HG03558 (cell line): ENCODE results near the gene SUSD2.
"Not testable (repeated sequence)": the region's sequence is repeated elsewhere in the genome, so short reads cannot be mapped to it uniquely, and the experiment has no call there.

Experiments used
- ATAC-seq: cut with Tn5 transposase; IDR thresholded peaks from one replicate; pipeline ENCODE4 v1.9.1; 2021; ENCODE audit warnings: moderate number of reproducible peaks; ENCODE audit not compliant: unreplicated experiment; ENCODE audit errors: extremely low read depth

The SUSD2 gene

DNA sequence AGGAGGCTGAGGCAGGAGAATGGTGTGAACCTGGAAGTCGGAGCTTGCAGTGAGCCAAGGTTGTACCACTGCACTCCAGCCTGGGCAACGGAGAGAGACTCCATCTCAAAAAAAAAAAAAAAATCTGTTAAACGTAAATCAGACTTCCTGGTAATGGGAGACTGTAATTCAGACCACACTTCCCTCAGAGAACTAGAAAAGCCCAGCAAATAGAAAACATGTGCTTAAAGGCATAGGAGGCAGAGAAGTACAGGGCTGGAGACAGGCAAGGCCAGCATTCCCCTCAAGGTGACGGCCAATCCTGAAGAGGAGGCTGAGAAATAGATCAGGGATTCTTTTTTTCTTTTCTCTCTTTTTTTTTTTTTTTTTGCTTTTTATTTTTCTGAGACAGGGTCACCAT, 55.4 kb downstream of the SUSD2 start:
- no peak for ATAC-seq

DNA sequence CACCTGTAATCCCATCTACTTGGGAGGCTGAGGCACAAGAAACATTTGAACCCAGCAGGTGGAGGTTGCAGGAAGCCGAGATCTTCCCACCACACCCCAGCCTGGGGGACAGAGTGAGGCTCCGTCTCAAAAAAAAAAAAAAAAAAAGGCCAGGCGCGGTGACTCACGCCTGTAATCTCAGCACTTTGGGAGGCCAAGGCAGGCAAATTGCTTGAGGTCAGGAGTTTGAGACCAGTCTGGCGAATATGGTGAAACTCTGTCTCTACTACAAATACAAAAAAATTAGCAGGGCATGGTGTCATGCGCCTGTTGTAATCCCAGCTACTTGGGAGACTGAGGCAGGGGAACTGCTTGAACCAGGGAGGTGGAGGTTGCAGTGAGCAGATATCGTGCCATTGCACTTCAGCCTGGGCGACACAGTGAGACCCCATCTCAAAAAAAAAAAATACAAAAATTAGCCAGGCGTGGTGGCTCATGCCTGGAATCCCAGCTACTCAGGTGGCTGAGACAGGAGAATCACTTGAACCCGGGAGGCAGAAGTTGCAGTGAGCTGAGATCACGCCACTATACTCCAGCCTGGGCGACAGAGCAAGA, 56.9 kb downstream of the SUSD2 start:
- ATAC-seq = not testable (repeated sequence)
